Measurements from ENCODE around the gene GPX4. TPM values are rescaled to one million over a fixed set of nuclear protein-coding genes. Genes with fewer than 3 reads are reported as not detected.

The GPX4 gene
- total RNA-seq, 1 donor from 2014 or later, result 327 TPM

DNA sequence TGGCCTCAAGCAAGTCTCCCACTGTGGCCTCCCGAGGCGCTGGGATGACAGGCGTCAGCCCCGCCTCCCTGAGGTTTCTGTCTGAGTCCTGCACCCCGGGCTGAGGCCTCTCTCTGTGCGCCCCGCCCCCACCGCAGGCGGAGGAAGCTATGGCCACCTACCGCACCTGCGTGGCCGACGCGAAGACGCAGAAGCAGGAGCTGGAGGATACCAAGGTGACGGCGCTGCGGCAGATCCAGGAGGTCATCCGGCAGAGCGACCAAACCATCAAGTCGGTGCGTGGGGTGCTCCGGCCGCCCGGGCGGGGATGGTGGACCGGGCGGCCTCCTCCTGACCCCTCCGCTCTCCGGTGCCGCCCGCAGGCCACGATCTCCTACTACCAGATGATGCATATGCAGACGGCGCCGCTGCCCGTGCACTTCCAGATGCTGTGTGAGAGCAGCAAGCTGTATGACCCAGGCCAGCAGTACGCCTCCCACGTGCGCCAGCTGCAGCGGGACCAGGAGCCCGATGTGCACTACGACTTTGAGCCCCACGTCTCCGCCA lies 24.2 kb upstream of the GPX4 start:
- no peaks in the 10 kb centered on the region for H3K9me3 ChIP-seq (replicated peaks)
- H3K4me3 ChIP-seq, result no peak overlapping the region
- DNase-seq, result no peak
- intact Hi-C loops (cut with micrococcal nuclease), result no loop called here
- no peaks in the 10 kb centered on the region for H3K36me3 ChIP-seq
- peaks cover 15% of the 10 kb centered on the region for H3K4me1 ChIP-seq
- no peaks in the 10 kb centered on the region for H3K27me3 ChIP-seq (ENCODE audit: low read depth)
- TF ChIP-seq, protein P1, sequence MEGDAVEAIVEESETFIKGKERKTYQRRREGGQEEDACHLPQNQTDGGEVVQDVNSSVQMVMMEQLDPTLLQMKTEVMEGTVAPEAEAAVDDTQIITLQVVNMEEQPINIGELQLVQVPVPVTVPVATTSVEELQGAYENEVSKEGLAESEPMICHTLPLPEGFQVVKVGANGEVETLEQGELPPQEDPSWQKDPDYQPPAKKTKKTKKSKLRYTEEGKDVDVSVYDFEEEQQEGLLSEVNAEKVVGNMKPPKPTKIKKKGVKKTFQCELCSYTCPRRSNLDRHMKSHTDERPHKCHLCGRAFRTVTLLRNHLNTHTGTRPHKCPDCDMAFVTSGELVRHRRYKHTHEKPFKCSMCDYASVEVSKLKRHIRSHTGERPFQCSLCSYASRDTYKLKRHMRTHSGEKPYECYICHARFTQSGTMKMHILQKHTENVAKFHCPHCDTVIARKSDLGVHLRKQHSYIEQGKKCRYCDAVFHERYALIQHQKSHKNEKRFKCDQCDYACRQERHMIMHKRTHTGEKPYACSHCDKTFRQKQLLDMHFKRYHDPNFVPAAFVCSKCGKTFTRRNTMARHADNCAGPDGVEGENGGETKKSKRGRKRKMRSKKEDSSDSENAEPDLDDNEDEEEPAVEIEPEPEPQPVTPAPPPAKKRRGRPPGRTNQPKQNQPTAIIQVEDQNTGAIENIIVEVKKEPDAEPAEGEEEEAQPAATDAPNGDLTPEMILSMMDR (IDR thresholded peaks at IDR 0.05; ENCODE audit: borderline replicate concordance), result no peak
- no peak overlapping the region for H3K27ac ChIP-seq (replicated peaks)

DNA sequence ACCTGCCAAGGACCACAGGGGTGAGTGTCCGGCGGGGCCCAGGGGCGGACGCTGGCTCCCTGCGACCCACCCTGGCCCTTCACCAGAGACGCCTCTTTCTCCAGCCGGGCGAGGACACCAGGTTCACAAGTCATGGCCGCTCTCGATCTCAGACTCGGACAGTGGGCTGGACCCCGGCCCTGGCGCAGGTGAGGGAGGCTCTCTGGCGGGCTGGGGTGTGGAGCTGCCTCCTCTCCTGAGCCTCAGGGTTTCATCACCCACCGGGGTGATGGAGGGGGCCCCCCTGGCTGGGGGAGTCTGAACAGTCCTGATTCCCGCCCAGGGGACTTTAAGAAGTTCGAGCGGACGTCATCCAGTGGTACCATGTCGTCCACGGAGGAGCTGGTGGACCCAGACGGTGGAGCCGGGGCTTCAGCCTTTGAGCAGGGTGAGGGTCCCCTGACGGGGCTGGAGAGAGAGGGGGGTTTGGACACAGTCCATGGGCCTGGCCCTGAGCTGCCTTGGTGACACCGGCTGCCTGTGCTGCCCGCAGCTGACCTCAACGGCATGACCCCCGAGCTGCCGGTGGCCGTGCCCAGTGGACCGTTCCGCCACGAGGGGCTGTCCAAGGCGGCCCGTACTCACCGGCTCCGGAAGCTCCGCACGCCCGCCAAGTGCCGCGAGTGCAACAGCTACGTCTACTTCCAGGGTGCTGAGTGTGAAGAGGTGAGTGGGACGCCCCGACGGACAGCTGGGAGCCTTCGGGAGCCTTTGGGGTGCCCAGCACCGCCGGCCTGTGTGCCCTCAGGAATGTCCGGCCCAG lies 23.2 kb upstream of the GPX4 start:
- no peak for DNase-seq
- H3K36me3 ChIP-seq, result no peaks in the 10 kb centered on the region
- H3K4me1 ChIP-seq, result peaks cover 10% of the 10 kb centered on the region
- no peaks in the 10 kb centered on the region for H3K27me3 ChIP-seq (ENCODE audit: low read depth)
- no peak overlapping the region for H3K27ac ChIP-seq (replicated peaks)
- intact Hi-C loops (cut with micrococcal nuclease), result no loop called here
- H3K9me3 ChIP-seq (replicated peaks), result no peaks in the 10 kb centered on the region
- TF ChIP-seq, protein P1 (IDR thresholded peaks at IDR 0.05; ENCODE audit: borderline replicate concordance), result no peak
- H3K4me3 ChIP-seq, result no peak overlapping the region

- no peak overlapping the region for H3K27ac ChIP-seq (replicated peaks)
- no peak for DNase-seq
- no peaks in the 10 kb centered on the region for H3K27me3 ChIP-seq (ENCODE audit: low read depth)
- no peaks in the 10 kb centered on the region for H3K9me3 ChIP-seq (replicated peaks)
- intact Hi-C loops (cut with micrococcal nuclease), result no loop called here
- TF ChIP-seq, protein P1 (IDR thresholded peaks at IDR 0.05; ENCODE audit: borderline replicate concordance), result no peak
- H3K4me3 ChIP-seq, result peak overlapping the region; percentile 39
- H3K4me1 ChIP-seq, result peaks cover 10% of the 10 kb centered on the region
- no peaks in the 10 kb centered on the region for H3K36me3 ChIP-seq
Measured at GRCh38 chr19:1081301-1082164, 22.3 kb upstream of the GPX4 start.

DNA sequence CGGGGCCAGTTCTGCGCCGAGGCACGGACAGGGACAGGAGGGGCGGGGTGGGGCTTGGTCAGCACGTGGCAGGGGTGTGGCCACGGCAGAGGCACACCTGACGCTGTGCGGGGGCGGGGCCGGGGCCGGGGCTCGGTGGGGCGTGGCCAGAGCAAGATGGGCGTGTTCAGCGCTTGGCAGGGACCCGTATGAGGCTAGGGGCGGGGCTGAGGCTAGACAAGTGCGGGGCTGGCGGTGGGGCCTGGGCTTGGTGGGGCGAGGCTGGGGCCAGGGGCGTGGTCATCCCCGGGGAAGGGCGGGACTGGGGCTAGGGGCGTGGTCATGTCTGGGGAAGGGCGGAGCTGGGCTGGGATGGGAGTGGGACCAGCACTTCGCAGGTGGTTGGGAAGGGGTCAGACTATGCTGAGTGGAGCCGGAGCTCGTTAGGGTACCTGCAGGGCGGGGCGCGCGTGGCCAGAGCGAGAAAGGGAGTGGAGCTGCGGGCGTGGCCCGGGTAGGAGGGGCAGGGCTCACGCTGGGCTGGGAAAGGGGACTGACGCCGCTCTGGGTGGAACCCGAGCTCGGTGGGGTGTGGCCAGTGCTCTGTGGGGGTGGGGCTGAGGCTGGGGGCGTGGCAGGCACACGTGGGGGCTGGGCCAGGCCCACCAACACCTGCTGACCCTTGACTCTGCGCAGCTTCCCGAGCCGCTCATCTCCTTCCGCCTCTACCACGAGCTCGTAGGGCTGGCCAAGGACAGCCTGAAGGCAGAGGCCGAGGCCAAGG lies 21.4 kb upstream of the GPX4 start:
- DNase-seq, result no peak
- peaks cover 10% of the 10 kb centered on the region for H3K4me1 ChIP-seq
- no peaks in the 10 kb centered on the region for H3K9me3 ChIP-seq (replicated peaks)
- H3K27ac ChIP-seq (replicated peaks), result no peak overlapping the region
- no peaks in the 10 kb centered on the region for H3K36me3 ChIP-seq
- no peaks in the 10 kb centered on the region for H3K27me3 ChIP-seq (ENCODE audit: low read depth)
- TF ChIP-seq, protein P1 (IDR thresholded peaks at IDR 0.05; ENCODE audit: borderline replicate concordance), result no peak
- intact Hi-C loops (cut with micrococcal nuclease), result no loop called here
- H3K4me3 ChIP-seq, result peak overlapping the region; percentile 39
